ENCODE data around the gene ITGA7. TPM values are rescaled to one million over a fixed set of nuclear protein-coding genes. Genes with fewer than 3 reads are reported as not detected.

The ITGA7 gene
- total RNA-seq, 1 donor from 2014 or later = 0.79 TPM

GRCh38 chr12:55736076-55736475 lies 28.4 kb upstream of the ITGA7 start:
- no peaks in the 10 kb centered on the region for H3K27me3 ChIP-seq (ENCODE audit: control insufficient read depth, insufficient read depth, low read length)
- no peaks in the 10 kb centered on the region for H3K36me3 ChIP-seq (ENCODE audit: control insufficient read depth, insufficient read depth, low read length)
- no peak overlapping the region for H3K4me3 ChIP-seq (ENCODE audit: low read depth, low read length)
- DNase-seq (ENCODE audit: low read depth) (no peak), FAIRE-seq (no peak)
- TF ChIP-seq CTCF (IDR thresholded peaks at IDR 0.05; ENCODE audit: insufficient read depth, low read length, severe bottlenecking) = no peak

GRCh38 chr12:55734595-55734994 lies 26.9 kb upstream of the ITGA7 start:
- FAIRE-seq (no peak), DNase-seq (ENCODE audit: low read depth) (no peak)
- Histone ChIP-seq H3K36me3 (ENCODE audit: control insufficient read depth, insufficient read depth, low read length) (no peaks in the 10 kb centered on the region), H3K4me3 (ENCODE audit: low read depth, low read length) (no peak overlapping the region), H3K27me3 (ENCODE audit: control insufficient read depth, insufficient read depth, low read length) (no peaks in the 10 kb centered on the region)
- TF ChIP-seq CTCF (IDR thresholded peaks at IDR 0.05; ENCODE audit: insufficient read depth, low read length, severe bottlenecking) = no peak

GRCh38 chr12:55733858-55734257 lies 26.2 kb upstream of the ITGA7 start:
- no peak for TF ChIP-seq CTCF (IDR thresholded peaks at IDR 0.05; ENCODE audit: insufficient read depth, low read length, severe bottlenecking)
- FAIRE-seq = no peak

GRCh38 chr12:55733021-55733555 lies 25.4 kb upstream of the ITGA7 start:
- no peak for FAIRE-seq
- Histone ChIP-seq H3K36me3 (ENCODE audit: control insufficient read depth, insufficient read depth, low read length) (no peaks in the 10 kb centered on the region), H3K27me3 (ENCODE audit: control insufficient read depth, insufficient read depth, low read length) (no peaks in the 10 kb centered on the region), H3K4me3 (ENCODE audit: low read depth, low read length) (no peak overlapping the region)
- DNase-seq (ENCODE audit: low read depth) = no peak
- TF ChIP-seq CTCF (IDR thresholded peaks at IDR 0.05; ENCODE audit: insufficient read depth, low read length, severe bottlenecking) = no peak

More at GRCh38 chr12:55733858-55734257, 26.2 kb upstream of the ITGA7 start:
- H3K4me3 ChIP-seq (ENCODE audit: low read depth, low read length) = no peak overlapping the region
- H3K36me3 ChIP-seq (ENCODE audit: control insufficient read depth, insufficient read depth, low read length) = no peaks in the 10 kb centered on the region
- DNase-seq (ENCODE audit: low read depth) = no peak
- H3K27me3 ChIP-seq (ENCODE audit: control insufficient read depth, insufficient read depth, low read length) = no peaks in the 10 kb centered on the region

GRCh38 chr12:55732288-55732687 lies 24.6 kb upstream of the ITGA7 start:
- FAIRE-seq (no peak), DNase-seq (ENCODE audit: low read depth) (no peak)
- Histone ChIP-seq H3K36me3 (ENCODE audit: control insufficient read depth, insufficient read depth, low read length) (peaks cover under 1% of the 10 kb centered on the region), H3K4me3 (ENCODE audit: low read depth, low read length) (no peak overlapping the region), H3K27me3 (ENCODE audit: control insufficient read depth, insufficient read depth, low read length) (no peaks in the 10 kb centered on the region)
- no peak for TF ChIP-seq CTCF (IDR thresholded peaks at IDR 0.05; ENCODE audit: insufficient read depth, low read length, severe bottlenecking)
